Adrenal gland (tissue), 5 donors: ENCODE data around the gene PPIA.

Experiments used
- POLR2A ChIP-seq, 2 donors: fragments of 450-650 bp; IDR thresholded peaks; one replicate each; pipeline ENCODE4 v1.6.1; 2017; ENCODE audit warnings: antibody characterized with exemption in 2 of 2, mild to moderate bottlenecking in 2 of 2, moderate library complexity in 1 of 2
- TF ChIP-seq, protein P1 (sequence below), 6 experiments: fragments of 450-650 bp in 4 of 6; fragments of 200-600 bp in 2 of 6; sonication (generic) in 1 of 6; IDR thresholded peaks; 1 replicate in 5 of 6; 2 replicates in 1 of 6; pipeline versions ENCODE4 v1.5.1 to v1.8.0; 2016 to 2021; ENCODE audit warnings: antibody characterized with exemption in 6 of 6, mild to moderate bottlenecking in 2 of 6, moderate library complexity in 1 of 6
- donor health status: DM: no; HTN: no; CAD: no.

DNA sequence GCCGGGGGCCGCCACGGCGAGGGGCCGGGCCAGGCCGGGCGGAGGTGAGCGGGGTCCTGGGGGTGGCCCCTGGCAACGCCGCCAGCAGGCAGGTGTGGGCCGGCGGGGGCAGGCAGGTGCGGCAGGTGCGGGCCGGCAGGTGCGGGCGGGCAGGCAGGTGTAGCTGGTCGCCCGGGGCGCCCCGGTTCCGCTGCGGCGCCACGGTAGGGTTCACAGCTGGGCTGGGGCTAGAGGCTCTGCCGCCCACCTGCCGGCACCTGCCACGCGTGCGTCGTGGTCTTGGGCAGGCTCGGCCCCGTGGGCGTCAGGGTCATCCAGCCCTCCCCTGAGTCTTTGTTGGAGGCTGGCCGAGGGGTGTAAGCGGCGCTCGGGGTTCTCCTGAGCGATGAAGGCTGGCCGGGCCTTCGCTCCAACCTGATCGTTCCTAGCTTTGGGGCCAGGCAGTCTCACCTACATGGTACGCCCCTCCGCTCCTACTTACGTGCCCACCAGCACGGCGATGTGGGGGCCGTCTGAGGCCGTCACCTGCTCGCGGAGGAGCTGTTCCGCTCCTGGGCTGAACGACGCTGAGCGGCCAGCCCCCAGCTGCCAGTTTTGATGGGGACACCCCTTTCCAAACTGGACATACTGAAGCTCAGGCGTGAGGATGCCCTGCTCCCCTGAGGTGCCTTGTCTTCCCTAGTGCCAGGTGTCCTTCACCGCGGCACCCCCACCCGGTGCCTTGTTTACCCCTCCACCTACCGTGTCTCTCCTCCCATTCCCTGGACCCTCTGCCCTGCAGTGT lies 47.3 kb upstream of the PPIA start:
- TF ChIP-seq, protein P1, sequence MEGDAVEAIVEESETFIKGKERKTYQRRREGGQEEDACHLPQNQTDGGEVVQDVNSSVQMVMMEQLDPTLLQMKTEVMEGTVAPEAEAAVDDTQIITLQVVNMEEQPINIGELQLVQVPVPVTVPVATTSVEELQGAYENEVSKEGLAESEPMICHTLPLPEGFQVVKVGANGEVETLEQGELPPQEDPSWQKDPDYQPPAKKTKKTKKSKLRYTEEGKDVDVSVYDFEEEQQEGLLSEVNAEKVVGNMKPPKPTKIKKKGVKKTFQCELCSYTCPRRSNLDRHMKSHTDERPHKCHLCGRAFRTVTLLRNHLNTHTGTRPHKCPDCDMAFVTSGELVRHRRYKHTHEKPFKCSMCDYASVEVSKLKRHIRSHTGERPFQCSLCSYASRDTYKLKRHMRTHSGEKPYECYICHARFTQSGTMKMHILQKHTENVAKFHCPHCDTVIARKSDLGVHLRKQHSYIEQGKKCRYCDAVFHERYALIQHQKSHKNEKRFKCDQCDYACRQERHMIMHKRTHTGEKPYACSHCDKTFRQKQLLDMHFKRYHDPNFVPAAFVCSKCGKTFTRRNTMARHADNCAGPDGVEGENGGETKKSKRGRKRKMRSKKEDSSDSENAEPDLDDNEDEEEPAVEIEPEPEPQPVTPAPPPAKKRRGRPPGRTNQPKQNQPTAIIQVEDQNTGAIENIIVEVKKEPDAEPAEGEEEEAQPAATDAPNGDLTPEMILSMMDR (IDR thresholded peaks at IDR 0.05) = no peak
- TF ChIP-seq POLR2A (IDR thresholded peaks at IDR 0.05) = no peak
